HG02642 (cell line): ENCODE measurements around the gene DEPDC5.

Experiments
- ATAC-seq: cut with Tn5 transposase; IDR thresholded peaks from one replicate; pipeline ENCODE4 v1.9.1; 2021; ENCODE audit warnings: mild to moderate bottlenecking; ENCODE audit not compliant: unreplicated experiment, poor library complexity

DEPDC5 gene

DNA sequence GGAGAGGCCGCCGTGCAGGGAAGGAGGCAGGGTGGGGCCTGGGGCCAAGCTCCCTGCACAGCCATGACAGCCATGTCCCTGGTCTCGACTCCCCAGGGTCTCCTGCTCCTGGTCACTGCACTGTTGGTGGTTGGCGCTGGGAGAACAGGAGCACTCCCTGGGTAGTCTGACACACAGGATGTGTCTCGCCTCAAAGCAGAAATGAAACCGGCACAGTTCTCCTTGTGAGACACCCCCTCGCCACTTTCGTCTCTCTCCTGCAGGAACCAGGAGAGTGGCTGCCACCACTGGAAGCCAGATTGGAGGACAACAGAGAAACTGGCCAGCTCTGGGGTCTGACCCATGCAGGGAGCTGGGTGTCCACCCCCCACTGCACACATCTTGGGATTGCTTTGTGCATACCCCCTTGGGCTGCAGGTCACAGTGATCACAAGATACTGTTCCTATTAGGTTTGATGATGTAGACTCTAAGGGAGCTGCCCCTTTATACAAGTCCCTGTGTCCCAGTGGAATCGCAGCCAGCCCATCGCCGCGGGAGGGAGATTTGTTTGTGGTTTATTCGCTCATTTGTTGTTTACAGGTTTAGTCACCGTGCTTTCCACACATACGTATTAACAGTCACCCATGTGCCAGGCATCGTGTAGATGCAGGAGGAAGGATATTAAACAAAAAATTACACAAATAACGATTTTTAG lies 163.6 kb downstream of the DEPDC5 start:
- no peak for ATAC-seq

DNA sequence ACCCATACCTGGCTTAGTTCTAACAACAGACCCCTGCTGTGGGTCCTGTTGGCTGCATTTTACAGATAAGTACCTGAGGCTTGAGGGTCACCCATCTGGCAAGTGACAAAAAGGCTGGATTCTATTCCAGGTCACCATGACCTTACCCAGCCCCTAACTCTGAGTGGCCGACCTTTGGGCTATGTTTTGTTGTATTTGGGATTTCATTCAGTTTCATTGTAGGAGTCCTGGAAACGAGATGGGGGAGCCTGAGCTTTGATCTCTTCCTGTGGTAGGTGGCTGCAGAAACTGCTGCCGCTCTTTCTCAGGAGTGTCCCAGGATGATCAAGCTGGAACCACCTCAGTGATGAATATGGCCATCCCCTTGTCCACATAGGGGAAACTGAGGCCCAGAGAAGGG lies 165.9 kb downstream of the DEPDC5 start:
- ATAC-seq, result no peak

DNA sequence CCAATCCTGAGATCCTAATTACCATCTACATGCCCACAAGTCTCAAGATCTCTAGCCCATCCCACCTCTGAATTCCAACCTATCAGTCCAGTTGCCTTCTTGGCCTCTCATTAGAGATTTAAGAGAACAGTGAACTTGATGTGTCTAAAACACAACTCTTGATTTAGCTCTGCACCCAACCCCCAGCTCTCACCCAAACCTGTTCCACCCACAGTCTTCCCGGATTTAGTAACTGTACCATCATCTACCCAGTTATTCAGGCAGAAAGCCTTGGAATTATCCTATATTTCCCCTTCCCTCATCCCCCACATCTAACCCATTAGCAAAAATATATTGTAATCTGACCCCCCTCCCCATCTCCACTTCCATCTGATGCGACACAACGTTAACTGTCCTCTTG lies 166.5 kb downstream of the DEPDC5 start:
- ATAC-seq, result no peak

DNA sequence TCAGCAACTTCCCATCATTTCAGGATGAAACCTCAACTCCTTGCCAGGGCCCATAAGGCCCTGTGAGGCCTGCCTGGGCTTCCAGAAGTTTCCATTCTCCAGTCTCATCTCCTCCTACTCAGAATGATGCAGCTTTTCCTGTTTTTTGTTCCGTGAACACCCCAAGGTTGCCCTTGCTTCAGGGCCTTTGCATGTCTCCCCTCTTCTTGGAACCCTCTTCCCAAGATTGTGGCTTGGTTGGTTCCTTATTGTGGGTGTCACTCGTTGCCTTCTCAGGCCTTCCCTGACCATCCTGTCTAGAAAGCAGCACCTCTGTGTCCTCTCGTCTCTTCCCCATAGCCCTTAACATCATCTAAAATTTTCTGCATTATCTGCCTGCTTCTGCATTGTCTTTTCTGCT lies 167.3 kb downstream of the DEPDC5 start:
- ATAC-seq, result no peak

DNA sequence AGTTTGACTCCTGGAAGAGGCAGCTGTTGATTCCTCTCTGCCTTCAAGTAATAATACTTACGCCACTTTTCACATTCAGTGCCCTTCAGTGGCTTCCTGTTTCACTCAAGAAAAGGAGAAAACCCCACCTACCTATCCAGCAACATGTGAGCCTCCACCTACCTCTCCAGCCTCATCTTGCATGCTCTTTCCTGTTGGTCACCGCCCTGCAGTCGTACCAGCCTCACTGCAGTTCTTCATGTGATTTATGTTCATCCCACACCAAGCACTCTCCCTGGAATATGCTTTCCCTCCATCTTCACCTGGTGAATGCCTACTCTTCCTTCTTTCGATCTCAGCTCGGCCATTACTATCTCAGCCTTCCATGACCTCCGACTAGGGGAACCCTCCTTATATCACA lies 168.7 kb downstream of the DEPDC5 start:
- no peak for ATAC-seq

DNA sequence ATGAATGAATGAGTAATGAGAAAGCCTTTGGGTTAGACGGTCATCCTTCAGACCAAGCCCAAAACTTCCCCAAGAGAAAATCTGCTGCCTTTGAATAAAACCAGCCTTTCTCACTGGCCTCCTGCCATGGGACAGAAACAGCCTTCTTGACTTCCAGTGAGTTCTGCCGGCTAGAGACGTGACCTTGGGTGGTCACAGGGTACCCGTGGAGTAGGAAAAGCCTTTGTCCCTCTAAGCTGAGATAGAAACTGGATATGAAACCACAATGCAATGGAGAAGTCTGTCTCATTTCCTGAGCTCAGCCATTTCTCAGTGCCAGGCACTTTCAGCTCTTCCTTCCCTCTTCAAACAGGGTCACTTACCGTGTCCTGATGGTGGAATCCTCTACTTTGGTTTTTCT lies 169.3 kb downstream of the DEPDC5 start:
- ATAC-seq, result no peak

DNA sequence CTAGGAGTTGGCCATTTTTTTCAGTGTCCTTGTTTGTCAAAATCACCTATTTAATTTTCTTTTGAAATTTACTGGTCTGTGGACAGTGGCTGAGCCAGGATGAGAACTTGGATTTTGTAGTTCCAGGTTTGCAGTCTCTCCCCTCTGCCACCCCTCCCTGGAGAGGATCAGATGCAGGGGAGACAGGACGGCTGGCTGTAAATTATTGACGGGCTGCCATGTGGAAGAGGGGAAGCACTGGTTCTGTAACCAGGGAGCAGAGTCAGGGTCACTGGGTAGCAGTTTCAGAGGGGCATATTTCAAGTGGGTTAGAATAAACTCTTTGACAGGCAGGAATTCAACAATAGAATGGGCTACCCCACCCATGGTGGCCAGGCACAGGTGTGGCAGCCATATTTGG lies 169.9 kb downstream of the DEPDC5 start:
- no peak for ATAC-seq

DNA sequence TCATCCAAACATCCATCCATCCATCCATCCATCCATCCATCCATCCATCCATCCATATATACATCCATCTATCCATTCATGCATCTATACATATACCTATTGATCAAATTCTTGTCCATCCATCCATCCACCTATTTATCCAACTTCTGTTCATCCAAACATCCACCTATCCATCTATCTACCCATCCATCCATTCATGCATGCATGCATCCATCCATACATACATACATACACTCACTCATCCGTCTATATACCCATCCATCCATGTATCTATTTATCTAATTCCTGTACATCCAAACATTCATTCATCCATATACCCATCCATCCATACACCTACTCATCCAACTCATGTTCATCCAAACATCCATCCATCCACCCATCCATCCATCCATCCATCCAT lies 171.2 kb downstream of the DEPDC5 start:
- ATAC-seq, result no peak

DNA sequence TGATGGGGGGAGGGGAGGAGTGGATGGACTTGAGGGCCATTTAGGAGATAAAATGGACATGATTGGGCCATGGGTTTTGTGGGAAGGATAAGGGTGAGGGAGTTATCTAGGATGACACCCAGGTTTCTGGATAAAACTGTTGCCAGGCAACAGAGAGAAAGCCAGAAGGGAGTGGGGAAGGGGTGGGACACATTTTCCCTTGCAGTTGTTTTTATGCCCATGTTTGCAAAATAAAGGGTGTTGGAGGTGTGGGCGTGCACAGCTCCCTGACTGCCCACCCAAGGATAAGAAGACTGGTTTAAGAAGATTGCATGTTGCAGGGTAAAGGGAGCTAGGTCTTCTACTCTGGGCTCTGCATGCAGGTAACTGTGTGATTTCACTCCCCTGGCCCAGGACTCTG lies 172.2 kb downstream of the DEPDC5 start:
- no peak for ATAC-seq

DNA sequence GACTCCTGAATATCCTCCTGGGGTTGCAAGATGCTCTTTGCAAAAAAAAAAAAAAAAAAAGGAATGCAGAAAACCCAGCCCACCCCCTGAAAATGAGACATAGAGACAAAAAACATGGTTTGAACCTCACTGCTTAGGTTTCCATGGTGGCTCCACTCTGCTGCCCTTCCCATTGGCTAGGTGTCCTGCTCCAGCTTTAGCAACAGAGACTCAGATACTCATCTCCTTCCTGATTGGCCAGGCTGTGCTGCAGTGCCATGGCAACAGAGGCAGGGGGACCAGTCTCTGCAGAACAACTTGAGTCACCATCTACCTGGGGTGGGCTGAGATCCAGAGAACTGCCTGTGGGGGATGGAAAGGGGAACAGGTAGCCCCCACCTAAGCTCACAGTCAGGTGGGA lies 173.2 kb downstream of the DEPDC5 start:
- ATAC-seq, result no peak

DNA sequence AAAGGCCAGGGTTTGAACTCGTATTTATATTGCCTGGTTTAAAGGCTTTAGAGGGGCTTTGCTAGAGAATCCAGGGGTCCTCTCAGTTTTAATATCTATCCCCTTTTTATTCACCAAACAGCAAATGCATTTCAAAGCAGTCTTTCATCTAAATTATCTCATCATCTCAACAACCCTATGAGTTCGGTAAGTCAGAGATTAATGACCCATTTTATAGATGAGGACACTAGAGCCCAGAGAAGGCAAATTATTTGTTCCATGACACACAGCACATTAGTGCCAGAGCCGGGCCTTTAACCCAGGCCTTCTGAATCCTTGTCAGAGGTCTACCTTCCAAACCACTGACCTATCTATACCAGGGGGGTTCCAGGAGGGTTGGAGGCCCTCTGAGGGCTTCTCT lies 173.7 kb downstream of the DEPDC5 start:
- no peak for ATAC-seq

DNA sequence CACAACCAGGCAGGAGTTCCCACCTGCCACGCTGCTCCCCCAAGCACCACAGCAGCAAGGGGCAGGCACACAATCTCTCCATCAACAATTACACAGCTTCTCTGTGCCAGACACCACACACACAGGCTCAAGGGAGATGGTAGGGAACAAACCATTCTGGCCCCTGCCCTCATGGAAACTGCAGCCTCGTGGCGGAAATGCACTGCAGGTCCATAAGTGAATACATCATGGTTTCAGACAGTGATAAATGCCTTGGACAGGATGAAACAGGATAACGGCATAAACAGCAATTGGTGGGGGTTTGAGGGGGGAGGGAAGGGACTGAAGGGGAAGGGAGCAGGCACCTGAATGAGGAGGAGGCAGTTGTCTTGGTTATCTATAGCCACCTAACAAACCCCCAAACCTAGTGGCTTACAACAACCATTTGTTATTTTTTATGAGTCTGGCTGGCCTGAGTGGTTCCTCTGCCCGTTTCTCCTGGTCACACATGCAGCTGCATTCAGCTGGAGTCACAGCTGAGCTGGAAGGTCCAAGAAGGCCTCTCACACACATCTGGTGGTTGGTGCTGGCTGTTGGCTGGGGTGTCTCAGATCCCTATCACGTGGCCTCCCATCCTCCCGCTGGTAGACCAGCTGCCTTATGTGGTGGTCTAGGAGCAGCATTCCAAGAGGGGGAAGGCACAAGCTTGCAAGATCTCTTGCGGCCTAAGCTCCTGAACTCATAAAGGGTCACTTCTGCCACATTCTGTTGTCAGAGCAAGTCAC lies 175.5 kb downstream of the DEPDC5 start:
- ATAC-seq, result no peak

DNA sequence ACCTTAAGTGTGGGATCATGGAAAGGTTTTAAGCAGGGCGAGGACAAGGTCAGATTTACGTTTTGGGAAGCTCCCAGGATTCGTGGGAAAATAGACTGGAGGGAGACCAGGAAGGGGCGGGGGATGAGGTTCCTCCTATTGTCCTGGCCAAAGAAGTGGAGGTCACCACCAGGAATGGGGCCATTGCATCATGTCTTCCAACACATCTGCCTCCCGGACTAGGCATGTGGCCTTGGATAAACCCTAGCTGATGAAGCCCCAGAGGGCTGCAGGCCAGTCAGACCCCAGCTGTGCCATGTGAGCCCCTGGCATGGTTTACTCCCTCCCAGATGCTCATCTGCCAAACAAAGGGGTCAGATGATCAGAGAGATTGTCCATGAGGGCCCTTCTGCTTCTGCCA lies 179.0 kb downstream of the DEPDC5 start:
- ATAC-seq, result no peak

DNA sequence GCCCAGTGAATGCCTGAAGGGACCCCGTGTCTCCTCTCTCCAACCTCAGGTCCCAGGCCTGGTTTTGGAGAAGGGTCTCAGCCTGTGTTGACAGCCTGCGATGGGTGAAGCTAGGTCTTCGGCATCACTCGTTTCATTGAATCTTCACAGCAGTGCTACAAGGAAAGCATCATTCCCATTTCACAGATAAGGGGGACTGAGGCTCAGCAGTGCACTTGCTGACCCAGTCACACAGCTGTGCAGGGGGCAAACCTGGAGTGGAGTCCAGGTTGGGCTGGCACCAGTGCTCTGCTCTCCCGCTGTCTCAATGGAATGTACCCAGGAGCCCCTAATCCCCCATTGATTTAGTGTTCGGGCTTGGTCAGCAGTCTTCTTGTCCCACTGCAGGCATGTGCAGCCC lies 179.6 kb downstream of the DEPDC5 start:
- no peak for ATAC-seq

DNA sequence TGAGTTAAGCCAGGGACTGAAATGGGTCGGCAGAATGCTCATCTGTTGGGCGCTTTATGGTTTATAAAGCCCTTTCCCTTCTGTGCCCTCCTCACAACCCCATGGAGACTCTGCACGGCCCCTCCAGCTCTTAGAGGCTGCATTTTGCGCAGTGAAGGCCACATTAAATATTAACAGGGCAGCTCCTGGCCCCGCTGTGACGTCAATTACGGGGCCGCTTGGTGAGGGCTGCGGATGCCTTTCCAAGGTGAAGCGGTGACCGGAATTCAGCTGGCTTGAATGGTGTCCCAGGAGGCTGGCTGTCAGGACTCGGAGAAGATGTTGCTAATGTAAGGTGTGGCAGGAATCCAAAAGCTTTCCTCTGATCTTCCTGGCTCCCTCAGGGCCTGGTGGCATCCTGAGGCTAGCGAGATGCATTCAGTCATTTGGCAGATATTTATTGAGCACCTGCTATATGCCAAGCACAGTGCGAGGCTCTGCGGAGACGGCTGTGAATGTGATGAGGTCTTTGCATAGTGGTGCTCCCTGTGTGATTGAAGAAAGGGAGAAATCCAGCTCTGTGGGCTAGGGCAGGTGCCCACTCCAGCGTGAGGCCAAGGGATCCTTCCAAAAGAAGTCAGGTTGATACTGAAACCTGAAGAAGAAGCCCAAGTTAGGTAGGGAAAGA lies 180.1 kb downstream of the DEPDC5 start:
- no peak for ATAC-seq

DNA sequence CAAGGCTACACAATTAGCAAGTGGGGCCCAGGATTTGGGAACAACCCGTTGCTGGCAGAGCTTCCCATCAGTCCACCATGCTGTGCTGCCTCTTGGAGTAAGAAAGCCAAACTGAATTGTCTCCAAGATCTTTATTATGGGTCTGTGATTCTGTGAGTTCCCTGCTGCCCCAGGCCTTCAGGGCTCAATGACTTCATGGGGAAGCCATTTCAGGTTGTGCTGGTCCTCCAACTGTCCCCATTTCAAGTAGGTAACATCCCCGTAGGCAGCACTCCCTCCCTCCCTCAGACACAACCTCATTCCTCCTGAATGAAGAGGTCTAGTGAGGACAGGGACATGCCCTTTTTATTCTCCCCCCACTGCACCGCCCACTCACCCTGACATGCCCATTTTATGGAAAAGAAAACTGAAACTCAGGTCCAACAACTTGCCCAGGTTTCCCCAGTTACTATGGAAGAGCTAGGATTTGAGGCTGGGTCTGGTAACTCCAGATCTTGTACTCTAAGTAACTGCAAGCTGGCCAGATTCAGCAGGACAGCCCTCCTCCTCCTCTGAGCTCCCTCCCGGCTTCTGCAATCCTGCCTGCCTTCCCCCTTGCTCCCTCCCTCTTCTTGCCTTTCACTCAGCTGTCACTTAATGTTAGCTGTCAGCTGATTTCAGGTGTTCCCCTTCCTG lies 182.3 kb downstream of the DEPDC5 start:
- ATAC-seq, result no peak

DNA sequence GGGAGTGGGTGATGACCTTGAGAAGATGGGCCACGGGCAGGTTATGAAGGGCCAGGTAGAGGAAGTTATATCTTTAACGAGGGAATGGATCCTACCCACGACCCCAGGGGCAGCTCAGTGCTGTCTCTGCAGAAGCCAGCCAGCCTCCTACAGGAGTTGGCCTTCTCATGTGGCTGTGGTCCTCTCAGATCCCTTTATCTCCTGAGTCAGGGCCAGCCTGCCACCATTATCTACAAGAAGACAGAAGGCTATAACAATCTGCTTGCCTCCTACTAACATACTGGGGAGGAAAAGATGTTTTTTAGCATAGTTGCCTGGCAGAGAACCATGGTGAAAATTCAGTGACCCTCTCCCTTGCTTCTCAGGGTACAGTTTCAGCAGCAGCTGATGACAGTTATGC lies 183.5 kb downstream of the DEPDC5 start:
- no peak for ATAC-seq

DNA sequence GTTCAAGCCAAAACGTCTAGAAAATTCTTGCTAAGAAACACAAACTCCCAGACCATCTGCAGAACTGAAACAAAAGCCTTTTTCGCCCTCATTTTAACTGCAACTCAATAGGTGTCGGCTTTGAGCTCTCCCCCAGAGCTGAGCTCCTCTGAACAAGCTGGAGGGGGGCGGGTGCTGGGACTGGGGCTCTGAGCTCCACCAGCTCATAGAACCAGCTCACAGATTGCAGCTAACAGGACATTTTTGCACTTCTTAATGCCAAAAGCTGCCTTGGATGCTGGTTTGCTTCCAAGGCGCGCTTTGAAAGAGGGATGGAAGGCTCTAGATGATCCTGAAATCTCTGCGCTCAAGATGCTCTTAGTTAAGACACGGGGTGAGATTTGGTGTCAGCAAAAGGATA lies 184.5 kb downstream of the DEPDC5 start:
- ATAC-seq, result no peak

DNA sequence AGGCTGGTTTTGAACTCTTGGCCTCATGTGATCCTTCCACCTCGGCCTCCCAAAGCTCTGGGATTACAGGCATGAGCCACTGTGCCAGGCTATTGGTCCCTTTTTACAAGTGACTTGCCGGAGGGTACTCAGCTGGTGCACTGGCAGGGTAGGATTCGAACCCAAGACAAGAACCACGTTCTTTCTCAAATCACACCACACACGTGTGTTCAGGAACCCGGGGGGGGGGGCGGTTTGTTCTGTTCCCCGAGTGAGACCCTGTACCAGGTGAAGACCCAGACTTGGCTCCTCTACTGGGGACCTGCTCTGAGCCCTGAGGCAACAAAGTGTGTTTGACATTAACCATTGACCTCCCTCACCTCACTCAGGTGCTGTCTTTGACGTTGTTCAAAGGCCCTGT lies 186.7 kb downstream of the DEPDC5 start:
- no peak for ATAC-seq

DNA sequence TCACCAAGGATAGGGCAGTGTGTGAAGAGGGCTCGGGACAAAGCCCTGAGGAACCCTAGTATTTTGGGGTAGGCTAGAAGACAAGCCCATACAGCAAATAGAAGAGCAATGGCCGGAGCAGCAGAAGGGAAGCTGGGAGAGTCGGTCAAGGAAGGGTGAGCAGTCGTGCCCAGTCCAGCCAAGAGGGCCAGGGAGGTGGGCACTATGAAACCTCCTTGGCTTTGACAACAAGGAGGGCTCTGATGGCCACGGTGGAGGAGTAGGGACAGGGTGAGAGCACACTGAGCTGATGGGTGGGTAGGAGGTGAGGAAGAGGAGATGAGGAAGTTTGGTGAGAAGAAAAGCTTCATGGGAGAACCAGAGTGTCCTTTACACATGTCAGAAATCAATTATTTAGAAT lies 188.3 kb downstream of the DEPDC5 start:
- no peak for ATAC-seq
